HepG2 (cell line): ENCODE results near the gene TAF8. TPM values are rescaled to one million over a fixed set of nuclear protein-coding genes. Genes with fewer than 3 reads are reported as not detected.

ENCODE experiments used
- ARNTL ChIP-seq: sonication (generic); formaldehyde crosslinking; IDR thresholded peaks from 2 replicates; pipeline ENCODE4 v1.4.0; 2020; ENCODE audit warnings: mild to moderate bottlenecking, missing genetic modification reagents
- BRF2 ChIP-seq: sonication (generic); formaldehyde crosslinking; IDR thresholded peaks from 2 replicates; pipeline ENCODE4 v1.8.1; 2022; ENCODE audit warnings: mild to moderate bottlenecking, missing genetic modification reagents
- CENPT ChIP-seq: sonication (generic); formaldehyde crosslinking; IDR thresholded peaks from 2 replicates; pipeline ENCODE4 v1.8.0; 2022; ENCODE audit warnings: low read depth, mild to moderate bottlenecking, moderate library complexity, missing genetic modification reagents
- DNMT3B ChIP-seq: conservative IDR thresholded peaks from 2 replicates; pipeline ENCODE4 v1.6.1; 2016; ENCODE audit warnings: missing biosample characterization, control low read depth
- DPF2 ChIP-seq: sonication (generic); formaldehyde crosslinking; IDR thresholded peaks from 2 replicates; pipeline ENCODE4 v1.4.0; 2020; ENCODE audit warnings: mild to moderate bottlenecking, low read depth, missing genetic modification reagents, borderline replicate concordance
- FOSL2 ChIP-seq: sonication (generic); formaldehyde crosslinking; IDR thresholded peaks from 2 replicates; pipeline ENCODE4 v1.4.0; 2020; ENCODE audit warnings: missing genetic modification reagents
- GABPB1 ChIP-seq: IDR thresholded peaks from 2 replicates; pipeline ENCODE4 v1.6.1; 2016; ENCODE audit warnings: mild to moderate bottlenecking, missing genetic modification reagents, moderate library complexity, missing compliant biosample characterization
- HINFP ChIP-seq: sonication (generic); formaldehyde crosslinking; IDR thresholded peaks from 2 replicates; pipeline ENCODE4 v1.4.0; 2020; ENCODE audit warnings: low read depth, mild to moderate bottlenecking, missing genetic modification reagents
- HIVEP1 ChIP-seq: sonication (generic); formaldehyde crosslinking; IDR thresholded peaks from 2 replicates; pipeline ENCODE4 v1.4.0; 2020; ENCODE audit warnings: mild to moderate bottlenecking, missing genetic modification reagents
- HOXA7 ChIP-seq: sonication (generic); formaldehyde crosslinking; IDR thresholded peaks from 2 replicates; pipeline ENCODE4 v1.8.1; 2022; ENCODE audit warnings: mild to moderate bottlenecking, missing genetic modification reagents, moderate library complexity
- IKZF4 ChIP-seq: sonication (generic); formaldehyde crosslinking; IDR thresholded peaks from 2 replicates; pipeline ENCODE4 v1.5.1; 2020; ENCODE audit warnings: borderline replicate concordance, mild to moderate bottlenecking, low read depth, missing genetic modification reagents; ENCODE audit errors: not compliant biosample characterization
- ISX ChIP-seq: sonication (generic); formaldehyde crosslinking; conservative IDR thresholded peaks from 2 replicates; pipeline ENCODE4 v1.5.0; 2020; ENCODE audit warnings: missing genetic modification reagents
- MAZ ChIP-seq, 2 experiments: sonication (generic) in 1 of 2; formaldehyde crosslinking in 1 of 2; IDR thresholded peaks; 2 replicates each; pipeline versions ENCODE4 v1.5.0 to v1.6.1; 2012 to 2020; ENCODE audit warnings: low read depth in 2 of 2, mild to moderate bottlenecking in 2 of 2, borderline replicate concordance in 1 of 2, improper control_type of control experiment in 1 of 2, low read length in 1 of 2, missing genetic modification reagents in 1 of 2, moderate library complexity in 1 of 2
- MTA1 ChIP-seq: sonication (generic); formaldehyde crosslinking; IDR thresholded peaks from 2 replicates; pipeline ENCODE4 v1.4.0; 2020; ENCODE audit warnings: missing genetic modification reagents, mild to moderate bottlenecking, borderline replicate concordance
- POGZ ChIP-seq: sonication (generic); formaldehyde crosslinking; IDR thresholded peaks from 2 replicates; pipeline ENCODE4 v1.4.0; 2020; ENCODE audit warnings: mild to moderate bottlenecking, missing genetic modification reagents
- RARG ChIP-seq: sonication (generic); formaldehyde crosslinking; IDR thresholded peaks from 2 replicates; pipeline ENCODE4 v1.4.0; 2020; ENCODE audit warnings: low read depth, mild to moderate bottlenecking, missing genetic modification reagents
- SP2 ChIP-seq: sonication (generic); formaldehyde crosslinking; IDR thresholded peaks from 2 replicates; pipeline ENCODE4 v1.5.1; 2020; ENCODE audit warnings: mild to moderate bottlenecking, missing genetic modification reagents
- THAP8 ChIP-seq: sonication (generic); formaldehyde crosslinking; IDR thresholded peaks from 2 replicates; pipeline ENCODE4 v1.5.1; 2020; ENCODE audit warnings: missing genetic modification reagents, mild to moderate bottlenecking, borderline replicate concordance
- ZBTB3 ChIP-seq: sonication (generic); formaldehyde crosslinking; IDR thresholded peaks from 2 replicates; pipeline ENCODE4 v1.4.0; 2020; ENCODE audit warnings: low read depth, mild to moderate bottlenecking, moderate library complexity, missing genetic modification reagents, borderline replicate concordance
- ZC3H4 ChIP-seq: sonication (generic); formaldehyde crosslinking; IDR thresholded peaks from 2 replicates; pipeline ENCODE4 v1.4.0; 2020; ENCODE audit warnings: missing genetic modification reagents, borderline replicate concordance
- ZFX ChIP-seq: sonication (generic); formaldehyde crosslinking; IDR thresholded peaks from 2 replicates; pipeline ENCODE4 v1.4.0; 2020; ENCODE audit warnings: mild to moderate bottlenecking, low read depth, missing genetic modification reagents, moderate library complexity
- ZNF138 ChIP-seq: sonication (generic); formaldehyde crosslinking; IDR thresholded peaks from 2 replicates; pipeline ENCODE4 v1.5.0; 2020; ENCODE audit warnings: mild to moderate bottlenecking, low read depth, missing genetic modification reagents
- ZNF160 ChIP-seq: sonication (generic); formaldehyde crosslinking; IDR thresholded peaks from 2 replicates; pipeline ENCODE4 v1.8.0; 2022; ENCODE audit warnings: mild to moderate bottlenecking, inconsistent platforms, missing genetic modification reagents
- ZNF781 ChIP-seq: sonication (generic); formaldehyde crosslinking; IDR thresholded peaks from 2 replicates; pipeline ENCODE4 v1.5.1; 2020; ENCODE audit warnings: borderline replicate concordance, mild to moderate bottlenecking, missing genetic modification reagents; ENCODE audit errors: not compliant biosample characterization
- ZSCAN12 ChIP-seq: sonication (generic); formaldehyde crosslinking; IDR thresholded peaks from 2 replicates; pipeline ENCODE4 v1.9.0; 2021; ENCODE audit warnings: mild to moderate bottlenecking, missing genetic modification reagents
- ZSCAN25 ChIP-seq: sonication (generic); formaldehyde crosslinking; IDR thresholded peaks from 2 replicates; pipeline ENCODE4 v1.8.0; 2022; ENCODE audit warnings: mild to moderate bottlenecking, missing genetic modification reagents
- polyA plus RNA-seq, 8 experiments: library from polyadenylated mRNA; depleted of rRNA in 3 of 8; stranded (reverse) in 7 of 8; unstranded in 1 of 8; fragments of >200 nt; fragmentation: Illumina TruSeq in 4 of 8; extraction: Trizol in 4 of 8; gene quantifications; 2 replicates each; pipeline versions ENCODE4 v1.2.1 to v1.2.3, GENCODE V29; 2011 to 2016; ENCODE audit warnings: low read depth in 4 of 8, missing spikeins in 1 of 8, mixed read lengths in 1 of 8; ENCODE audit not compliant: insufficient read depth in 1 of 8
- total RNA-seq, 5 experiments: library from RNA; depleted of rRNA; stranded (reverse); fragments of >200 nt; fragmentation: Illumina TruSeq; extraction: Trizol; gene quantifications; 2 replicates each; pipeline ENCODE4 v1.2.3, GENCODE V29; 2016; ENCODE audit warnings: low read depth in 1 of 5

TAF8 gene
- total and polyA plus RNA-seq, 2 of the 13 experiments (the other 11 are each of a cell fraction or from before 2014, with no cell fraction given) = 25.2 to 25.8 TPM

DNA sequence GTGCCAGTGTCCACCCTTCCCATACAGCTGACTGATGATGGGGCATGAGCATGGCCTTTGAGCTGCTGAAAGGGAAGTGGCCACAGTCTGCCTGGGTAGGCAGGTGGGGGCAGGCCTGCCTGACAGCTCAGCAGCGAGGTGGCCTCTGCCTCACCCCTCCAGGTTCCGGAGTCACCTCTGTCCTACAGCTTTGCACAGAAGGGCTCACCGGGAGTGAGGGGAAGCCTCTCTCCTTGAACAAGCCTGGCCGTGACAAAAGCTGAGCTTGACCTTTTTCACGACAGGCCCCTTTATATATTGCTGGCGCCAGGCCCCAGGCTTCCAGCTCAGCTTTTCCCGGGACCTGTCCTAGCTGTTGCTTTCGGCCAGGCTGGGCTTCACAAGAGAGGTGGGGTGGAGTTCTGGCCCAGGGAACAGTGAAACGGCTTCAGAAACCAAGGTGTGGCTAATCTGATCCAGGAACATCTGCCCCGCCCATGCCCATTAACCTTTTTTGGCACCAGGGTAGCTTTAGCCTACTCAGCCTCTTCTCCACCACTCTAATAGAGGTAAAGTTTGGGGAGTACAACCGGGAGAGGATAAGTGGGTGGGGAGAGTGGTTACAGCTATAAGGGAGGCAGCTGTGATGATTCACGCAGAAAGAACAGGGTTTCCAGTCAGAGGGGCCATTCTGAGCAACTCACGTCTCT, 49.2 kb downstream of the TAF8 start (continued):
- TF ChIP-seq HOXA7 (CRISPR knock-in tag) = no peak
- no peak for TF ChIP-seq ZNF138 (CRISPR knock-in tag)
- no peak for TF ChIP-seq ZNF160 (CRISPR knock-in tag)
- TF ChIP-seq ARNTL (CRISPR knock-in tag) = no peak
- no peak for TF ChIP-seq BRF2 (CRISPR knock-in tag)
- peak; percentile 96 for TF ChIP-seq ZSCAN25
- TF ChIP-seq ZFX = peak; percentile 71
- peak; percentile 40; the same call in 1 of the 2 replicates for TF ChIP-seq FOSL2 (CRISPR knock-in tag)
- TF ChIP-seq DNMT3B (CRISPR knock-in tag) = no peak
- no peak for TF ChIP-seq POGZ (CRISPR knock-in tag)
- peak; percentile 45; the same call in 1 of the 2 replicates for TF ChIP-seq MTA1 (CRISPR knock-in tag)
- no peak for TF ChIP-seq SP2
- TF ChIP-seq GABPB1 = peak; percentile 64
- TF ChIP-seq CENPT (CRISPR knock-in tag) = no peak
- no peak for TF ChIP-seq ZC3H4 (CRISPR knock-in tag)
- no peak for TF ChIP-seq ZBTB3
- TF ChIP-seq ISX (CRISPR knock-in tag) = no peak
- TF ChIP-seq THAP8 (CRISPR knock-in tag) = no peak
- peak; percentile 33; the same call in 1 of the 2 replicates for TF ChIP-seq HIVEP1
- TF ChIP-seq ZNF781 (CRISPR knock-in tag) = no peak
- no peak for TF ChIP-seq RARG
- no peak for TF ChIP-seq ZSCAN12 (CRISPR knock-in tag)
- TF ChIP-seq IKZF4 (CRISPR knock-in tag) = no peak
- TF ChIP-seq MAZ (IDR thresholded peaks at IDR 0.05; ENCODE audit: borderline replicate concordance, low read depth, low read length) = no peak
- peak; percentile 56; the same call in 1 of the 2 replicates for TF ChIP-seq MAZ (CRISPR knock-in tag; IDR thresholded peaks at IDR 0.05; ENCODE audit: low read depth)
- TF ChIP-seq HINFP (CRISPR knock-in tag) = no peak
- peak; percentile 33; the same call in 1 of the 2 replicates for TF ChIP-seq DPF2
